Colonic mucosa (tissue), 4 donors: ENCODE data around the gene CHPF. TPM values are rescaled to one million over a fixed set of nuclear protein-coding genes. Genes with fewer than 3 reads are reported as not detected.

Experiments used
- DNase-seq: peaks from one replicate; pipeline ENCODE4 v3.0.0-alpha.2; 2020
- H3K27ac ChIP-seq: fragments of 200-600 bp; one replicate; pipeline ENCODE4 v1.8.0; 2021
- H3K27me3 ChIP-seq: fragments of 200-600 bp; one replicate; pipeline ENCODE4 v1.8.0; 2021
- H3K36me3 ChIP-seq: fragments of 200-600 bp; one replicate; pipeline ENCODE4 v1.8.0; 2021
- H3K4me1 ChIP-seq: fragments of 200-600 bp; one replicate; pipeline ENCODE4 v1.8.0; 2021; ENCODE audit warnings: mild to moderate bottlenecking
- H3K4me3 ChIP-seq: fragments of 200-600 bp; one replicate; pipeline ENCODE4 v1.8.0; 2021
- H3K9ac ChIP-seq, 2 donors: one replicate each; pipeline ENCODE4 v1.7.0; 2013; ENCODE audit warnings: control low read depth in 2 of 2, low read depth in 2 of 2, low read length in 2 of 2
- H3K9me3 ChIP-seq: fragments of 200-600 bp; one replicate; pipeline ENCODE4 v1.8.0; 2021
- intact Hi-C: fragments of 100-400 bp; cut with DNase I; formaldehyde crosslinking; loops from one replicate; pipeline ENCODE4 v1.14.1; 2022
- total RNA-seq, 2 donors: library from RNA; stranded (reverse); fragmentation: NEBNext Ultra II Directional in 1 of 2; extraction: Animal tissue kit (Norgen Biotek cat#: 25700) in 1 of 2; gene quantifications; one replicate each; pipeline ENCODE4 v1.2.1, GENCODE V29; 2021
- TF ChIP-seq, protein P1 (sequence below): fragments of 200-600 bp; IDR thresholded peaks from one replicate; pipeline ENCODE4 v1.8.0; 2022; ENCODE audit warnings: antibody characterized with exemption, mild to moderate bottlenecking
- donor health status: healthy.
- donor health status: DM: no; HTN: no; CAD: no.
- donor health status: DM: no; HTN: no; CAD: no.

Gene CHPF
- total RNA-seq, 2 donors from 2014 or later, result 43.1 to 43.5 TPM

GRCh38 chr2:219570194-219570923 is 26.8 kb upstream of the CHPF start:
- Histone ChIP-seq H3K4me3 (peak overlapping the region; percentile 47), H3K9me3 (no peaks in the 10 kb centered on the region), H3K27ac (peak overlapping the region; percentile 27), H3K36me3 (no peaks in the 10 kb centered on the region), H3K4me1 (no peaks in the 10 kb centered on the region), H3K27me3 (peaks cover 8% of the 10 kb centered on the region), H3K9ac (peak overlapping the region; percentile 26 to 38)
- DNase-seq, result no peak
- TF ChIP-seq, protein P1, sequence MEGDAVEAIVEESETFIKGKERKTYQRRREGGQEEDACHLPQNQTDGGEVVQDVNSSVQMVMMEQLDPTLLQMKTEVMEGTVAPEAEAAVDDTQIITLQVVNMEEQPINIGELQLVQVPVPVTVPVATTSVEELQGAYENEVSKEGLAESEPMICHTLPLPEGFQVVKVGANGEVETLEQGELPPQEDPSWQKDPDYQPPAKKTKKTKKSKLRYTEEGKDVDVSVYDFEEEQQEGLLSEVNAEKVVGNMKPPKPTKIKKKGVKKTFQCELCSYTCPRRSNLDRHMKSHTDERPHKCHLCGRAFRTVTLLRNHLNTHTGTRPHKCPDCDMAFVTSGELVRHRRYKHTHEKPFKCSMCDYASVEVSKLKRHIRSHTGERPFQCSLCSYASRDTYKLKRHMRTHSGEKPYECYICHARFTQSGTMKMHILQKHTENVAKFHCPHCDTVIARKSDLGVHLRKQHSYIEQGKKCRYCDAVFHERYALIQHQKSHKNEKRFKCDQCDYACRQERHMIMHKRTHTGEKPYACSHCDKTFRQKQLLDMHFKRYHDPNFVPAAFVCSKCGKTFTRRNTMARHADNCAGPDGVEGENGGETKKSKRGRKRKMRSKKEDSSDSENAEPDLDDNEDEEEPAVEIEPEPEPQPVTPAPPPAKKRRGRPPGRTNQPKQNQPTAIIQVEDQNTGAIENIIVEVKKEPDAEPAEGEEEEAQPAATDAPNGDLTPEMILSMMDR, result no peak
- intact Hi-C loops, result no loop called here

DNA sequence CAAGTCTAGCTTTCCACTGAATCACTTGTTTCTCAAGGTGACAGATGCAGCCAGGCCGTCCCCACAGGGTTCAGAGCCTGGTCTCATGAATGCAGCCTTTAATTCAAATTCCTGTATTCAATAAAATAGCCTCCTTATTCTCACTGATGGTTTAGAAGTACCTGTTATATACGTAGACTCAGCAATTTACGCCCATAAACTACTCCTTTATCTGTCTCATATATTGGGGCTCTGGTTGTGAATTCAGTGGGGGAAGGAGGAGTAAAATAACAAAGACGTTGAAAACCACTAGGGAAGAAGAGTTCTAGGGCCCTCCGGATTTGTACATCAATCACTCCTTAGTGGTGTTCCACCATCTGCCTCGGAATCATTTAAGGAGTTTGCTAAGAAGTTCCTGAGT is 26.0 kb upstream of the CHPF start:
- DNase-seq, result no peak
- intact Hi-C loops, result no loop called here
- Histone ChIP-seq H3K4me1 (no peaks in the 10 kb centered on the region), H3K36me3 (no peaks in the 10 kb centered on the region), H3K27ac (no peak overlapping the region), H3K27me3 (peaks cover 8% of the 10 kb centered on the region), H3K9me3 (no peaks in the 10 kb centered on the region), H3K9ac (no peak overlapping the region), H3K4me3 (no peak overlapping the region)
- TF ChIP-seq, protein P1, result no peak

- H3K27me3 ChIP-seq, result peaks cover 8% of the 10 kb centered on the region
- no peak for DNase-seq
- no peak overlapping the region for H3K4me3 ChIP-seq
- intact Hi-C loops, result no loop called here
- H3K9me3 ChIP-seq, result no peaks in the 10 kb centered on the region
- TF ChIP-seq, protein P1, result no peak
- no peak overlapping the region for H3K9ac ChIP-seq
- no peaks in the 10 kb centered on the region for H3K4me1 ChIP-seq
- H3K27ac ChIP-seq, result no peak overlapping the region
- no peaks in the 10 kb centered on the region for H3K36me3 ChIP-seq
Observed at GRCh38 chr2:219569041-219569440, 25.4 kb upstream of the CHPF start.

- no peak for DNase-seq
- Histone ChIP-seq H3K27ac (no peak overlapping the region), H3K9ac (no peak overlapping the region), H3K36me3 (no peaks in the 10 kb centered on the region), H3K27me3 (peaks cover 8% of the 10 kb centered on the region), H3K4me3 (no peak overlapping the region), H3K4me1 (no peaks in the 10 kb centered on the region), H3K9me3 (no peaks in the 10 kb centered on the region)
- intact Hi-C loops, result no loop called here
- TF ChIP-seq, protein P1, result no peak
Observed at GRCh38 chr2:219567791-219568361, 24.3 kb upstream of the CHPF start.

DNA sequence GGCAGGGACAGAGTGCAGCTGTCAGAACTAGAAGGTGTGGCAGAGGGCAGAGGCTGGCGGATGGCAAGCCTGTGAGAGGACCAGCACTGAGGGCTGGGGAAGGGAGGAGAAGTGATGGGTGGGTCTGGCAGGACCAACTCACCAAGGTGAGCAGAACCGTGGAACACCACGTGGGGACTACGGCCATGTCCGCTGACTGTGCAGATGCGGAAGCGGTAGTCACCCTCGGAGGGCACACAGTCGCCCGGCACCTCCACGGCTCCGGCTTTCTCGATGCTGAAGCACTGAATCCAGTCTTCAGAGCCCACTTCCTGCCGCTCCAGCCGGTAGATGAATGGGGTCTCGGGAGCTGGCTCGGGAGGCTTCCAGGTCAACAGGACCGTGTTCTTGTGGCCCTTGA is 23.5 kb upstream of the CHPF start:
- intact Hi-C loops, result no loop called here
- no peaks in the 10 kb centered on the region for H3K4me1 ChIP-seq
- peaks cover 8% of the 10 kb centered on the region for H3K27me3 ChIP-seq
- no peak for DNase-seq
- H3K9me3 ChIP-seq, result no peaks in the 10 kb centered on the region
- no peaks in the 10 kb centered on the region for H3K36me3 ChIP-seq
- no peak overlapping the region for H3K27ac ChIP-seq
- H3K4me3 ChIP-seq, result no peak overlapping the region
- H3K9ac ChIP-seq, result no peak overlapping the region
- TF ChIP-seq, protein P1, result no peak
